ENCODE results near the gene UCMA. TPM values are rescaled to one million over a fixed set of nuclear protein-coding genes. Genes with fewer than 3 reads are reported as not detected.

Gene UCMA
- total RNA-seq, 4 donors from 2014 or later, result not detected

- H3K4me3 ChIP-seq, result no peak overlapping the region
- no peaks in the 10 kb centered on the region for H3K27me3 ChIP-seq
- no peaks in the 10 kb centered on the region for H3K36me3 ChIP-seq
- no peak for DNase-seq (ENCODE audit: low spot score in 2 of 2)
- WGBS, 2 donors, result 52 to 58% methylated on average over 4 of the region's 4 CpGs
- H3K4me1 ChIP-seq, result no peaks in the 10 kb centered on the region
- TF ChIP-seq EP300 (IDR thresholded peaks at IDR 0.05), result no peak
- no peak for TF ChIP-seq CTCF (IDR thresholded peaks at IDR 0.05)
- TF ChIP-seq POLR2A (IDR thresholded peaks at IDR 0.05), result no peak
- no peaks in the 10 kb centered on the region for H3K9me3 ChIP-seq
- H3K27ac ChIP-seq, result no peak overlapping the region
Measured at GRCh38 chr10:13189961-13190360, 44.2 kb downstream of the UCMA start.

GRCh38 chr10:13188593-13188992 lies 45.6 kb downstream of the UCMA start:
- H3K9me3 ChIP-seq, result no peaks in the 10 kb centered on the region
- 88 to 95% methylated on average over 10 of the region's 10 CpGs for WGBS, 2 donors
- no peak for TF ChIP-seq POLR2A (IDR thresholded peaks at IDR 0.05)
- TF ChIP-seq CTCF (IDR thresholded peaks at IDR 0.05), result no peak
- TF ChIP-seq EP300 (IDR thresholded peaks at IDR 0.05), result no peak
- DNase-seq (ENCODE audit: low spot score in 2 of 2), result no peak
- no peaks in the 10 kb centered on the region for H3K36me3 ChIP-seq
- H3K4me1 ChIP-seq, result no peaks in the 10 kb centered on the region
- no peaks in the 10 kb centered on the region for H3K27me3 ChIP-seq
- no peak overlapping the region for H3K4me3 ChIP-seq
- H3K27ac ChIP-seq, result no peak overlapping the region

- Histone ChIP-seq H3K27me3 (no peaks in the 10 kb centered on the region), H3K9me3 (no peaks in the 10 kb centered on the region), H3K4me3 (no peak overlapping the region), H3K36me3 (no peaks in the 10 kb centered on the region), H3K27ac (no peak overlapping the region), H3K4me1 (no peaks in the 10 kb centered on the region)
- TF ChIP-seq POLR2A (IDR thresholded peaks at IDR 0.05), result no peak
- TF ChIP-seq EP300 (IDR thresholded peaks at IDR 0.05), result no peak
- TF ChIP-seq CTCF (IDR thresholded peaks at IDR 0.05), result no peak
- 95 to 97% methylated on average over 3 of the region's 3 CpGs for WGBS, 2 donors
- no peak for DNase-seq (ENCODE audit: low spot score in 2 of 2)
Measured at GRCh38 chr10:13187135-13187534, 47.0 kb downstream of the UCMA start.

- DNase-seq (ENCODE audit: low spot score in 2 of 2), result no peak
- Histone ChIP-seq H3K4me3 (no peak overlapping the region), H3K36me3 (no peaks in the 10 kb centered on the region), H3K4me1 (no peaks in the 10 kb centered on the region), H3K27me3 (no peaks in the 10 kb centered on the region), H3K27ac (no peak overlapping the region), H3K9me3 (no peaks in the 10 kb centered on the region)
- TF ChIP-seq CTCF (IDR thresholded peaks at IDR 0.05) (no peak), POLR2A (IDR thresholded peaks at IDR 0.05) (no peak), EP300 (IDR thresholded peaks at IDR 0.05) (no peak)
- 94 to 99% methylated on average over 5 of the region's 5 CpGs for WGBS, 2 donors
Measured at GRCh38 chr10:13184730-13185514, 49.3 kb downstream of the UCMA start.

GRCh38 chr10:13184276-13184675 lies 49.9 kb downstream of the UCMA start:
- TF ChIP-seq CTCF (IDR thresholded peaks at IDR 0.05) (no peak), EP300 (IDR thresholded peaks at IDR 0.05) (no peak), POLR2A (IDR thresholded peaks at IDR 0.05) (no peak)
- DNase-seq (ENCODE audit: low spot score in 2 of 2), result no peak
- Histone ChIP-seq H3K4me1 (no peaks in the 10 kb centered on the region), H3K4me3 (no peak overlapping the region), H3K36me3 (no peaks in the 10 kb centered on the region), H3K27ac (no peak overlapping the region), H3K27me3 (no peaks in the 10 kb centered on the region), H3K9me3 (no peaks in the 10 kb centered on the region)
- WGBS, 2 donors, result 89% methylated on average over 2 of the region's 2 CpGs

Data from tibial nerve (tissue), 4 donors.